HG03039 (cell line): ENCODE data around the gene HNRNPH1.
"Not testable (repeated sequence)": the region's sequence is repeated elsewhere in the genome, so short reads cannot be mapped to it uniquely, and the experiment has no call there.

ENCODE experiments used
- ATAC-seq: cut with Tn5 transposase; IDR thresholded peaks from one replicate; pipeline ENCODE4 v1.9.1; 2021; ENCODE audit warnings: mild to moderate bottlenecking, moderate library complexity; ENCODE audit not compliant: unreplicated experiment

HNRNPH1 gene

GRCh38 chr5:179623003-179623905, at the start of gene HNRNPH1:
Gene HNRNPH1 (minus strand): TSS chr5:179623671. CDS start chr5:179623133, 538 bp downstream.
- peak; percentile 60 for ATAC-seq

DNA sequence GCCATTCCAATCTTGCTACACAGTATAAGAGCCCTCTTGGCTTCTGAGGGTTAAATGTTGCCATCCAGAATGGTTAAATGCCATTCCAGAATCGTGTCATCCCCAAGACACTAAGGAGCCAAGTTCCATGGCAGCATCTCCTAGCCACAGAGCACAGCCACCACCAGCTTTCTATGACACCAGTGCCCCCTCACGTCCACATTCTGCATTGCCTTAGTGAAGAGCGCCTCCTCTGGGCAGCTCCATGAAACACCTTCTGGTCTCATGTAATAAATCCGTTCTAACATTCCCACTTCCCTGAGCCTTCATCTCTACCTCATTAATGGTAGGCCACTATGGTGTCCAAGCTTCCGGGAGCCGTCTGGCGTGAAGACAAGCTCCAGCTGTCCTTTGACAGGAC, 44.9 kb upstream of the HNRNPH1 start:
- ATAC-seq, result no peak

GRCh38 chr5:179661647-179662046, 38.2 kb upstream of the HNRNPH1 start:
- not testable (repeated sequence) for ATAC-seq

DNA sequence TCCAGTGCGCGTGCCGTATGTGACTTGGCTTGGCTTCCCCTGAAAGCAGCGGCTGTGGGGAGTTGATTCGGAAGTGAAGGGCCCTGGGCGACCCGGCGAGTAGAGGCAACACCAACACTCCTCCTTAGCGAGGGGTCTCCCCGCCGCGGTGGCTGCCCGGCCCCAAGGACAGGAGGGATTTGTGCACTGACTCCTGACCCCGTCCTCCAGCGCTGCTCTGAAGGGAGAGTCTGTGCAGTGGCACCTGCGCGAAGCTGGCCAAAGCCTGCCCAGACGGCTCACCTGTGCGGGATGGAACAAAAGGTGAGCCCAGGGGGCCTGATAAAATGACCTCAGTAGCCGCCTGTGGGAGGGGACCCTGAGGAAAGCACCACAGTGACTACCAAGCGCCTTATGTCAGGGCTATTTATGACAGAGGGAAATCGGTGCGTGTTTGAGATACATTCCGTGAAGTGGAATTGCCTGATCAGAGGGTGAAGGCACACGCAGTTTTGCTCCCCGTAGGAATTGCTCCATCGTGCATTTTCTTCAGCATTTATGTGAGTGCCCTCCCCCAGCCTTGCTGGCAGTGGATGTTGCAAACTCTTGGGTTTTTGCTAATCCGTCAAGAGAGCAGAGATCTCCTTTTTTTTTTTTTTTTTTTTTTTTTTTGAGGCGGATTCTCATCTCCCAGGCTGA, 34.8 kb upstream of the HNRNPH1 start:
- peak; percentile 51 for ATAC-seq

- ATAC-seq, result peak; percentile 85
These were observed 34.1 kb upstream of the HNRNPH1 start for GRCh38 chr5:179657302-179658178.

GRCh38 chr5:179653135-179653534, 29.7 kb upstream of the HNRNPH1 start:
- not testable (repeated sequence) for ATAC-seq

DNA sequence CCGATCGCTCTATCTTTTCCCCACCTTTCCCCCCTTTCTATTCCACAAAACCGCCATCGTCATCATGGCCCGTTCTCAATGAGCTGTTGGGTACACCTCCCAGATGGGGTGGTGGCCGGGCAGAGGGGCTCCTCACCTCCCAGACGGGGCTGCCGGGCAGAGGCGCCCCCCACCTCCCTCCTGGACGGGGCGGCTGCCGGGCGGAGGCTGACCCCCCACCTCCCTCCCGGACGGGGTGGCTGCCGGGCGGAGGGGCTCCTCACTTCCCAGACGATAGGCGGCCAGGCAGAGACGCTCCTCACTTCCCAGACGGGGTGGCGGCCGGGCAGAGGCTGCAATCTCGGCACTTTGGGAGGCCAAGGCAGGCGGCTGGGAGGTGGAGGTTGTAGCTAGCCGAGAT, 26.8 kb upstream of the HNRNPH1 start:
- ATAC-seq, result not testable (repeated sequence)

DNA sequence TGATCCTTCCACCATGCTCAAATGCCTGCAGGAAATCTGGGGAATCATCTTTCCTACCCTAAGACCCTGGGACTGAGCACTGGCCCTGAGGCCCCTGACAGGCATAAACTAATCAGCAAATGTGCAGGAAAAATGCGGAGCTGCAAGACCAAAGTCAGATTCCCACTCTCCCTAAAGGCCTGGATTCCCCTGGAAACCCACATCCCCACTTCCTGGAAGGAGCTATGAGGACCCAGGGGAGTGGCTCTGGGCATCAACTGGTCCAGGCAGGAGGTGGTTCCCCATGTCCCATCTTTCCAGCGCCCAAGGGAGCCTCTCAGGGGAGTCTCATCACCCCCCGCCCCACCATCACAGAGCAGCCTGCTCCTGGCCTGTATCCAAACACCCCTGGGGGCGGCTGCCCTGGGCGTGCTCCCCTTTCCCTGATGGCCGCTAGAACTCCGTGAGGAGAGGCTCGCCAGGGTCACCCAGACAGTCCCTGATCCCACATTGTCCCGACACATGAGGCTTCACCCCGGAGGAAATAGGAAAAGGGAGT, 25.8 kb upstream of the HNRNPH1 start:
- not testable (repeated sequence) for ATAC-seq

DNA sequence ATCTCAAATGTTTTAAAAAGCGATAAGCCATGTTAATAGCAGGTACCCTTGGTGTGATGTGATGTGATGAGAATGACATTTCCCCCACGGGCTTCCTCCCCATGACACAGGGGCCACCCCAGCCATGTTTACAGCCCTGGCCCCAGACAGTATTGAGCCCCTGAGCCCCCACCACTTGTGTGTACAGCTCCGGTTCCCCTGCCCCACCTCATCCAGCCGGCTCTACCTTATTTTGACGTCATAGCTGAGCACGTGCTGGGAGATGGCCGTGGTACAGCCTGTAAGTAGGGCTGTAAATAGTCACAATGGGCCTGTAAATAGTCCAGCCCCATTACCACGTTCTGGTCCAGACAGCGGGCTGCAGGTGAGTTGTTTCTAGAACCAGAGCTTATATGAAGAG, 24.9 kb upstream of the HNRNPH1 start:
- no peak for ATAC-seq

GRCh38 chr5:179644766-179645165, 21.3 kb upstream of the HNRNPH1 start:
- not testable (repeated sequence) for ATAC-seq

DNA sequence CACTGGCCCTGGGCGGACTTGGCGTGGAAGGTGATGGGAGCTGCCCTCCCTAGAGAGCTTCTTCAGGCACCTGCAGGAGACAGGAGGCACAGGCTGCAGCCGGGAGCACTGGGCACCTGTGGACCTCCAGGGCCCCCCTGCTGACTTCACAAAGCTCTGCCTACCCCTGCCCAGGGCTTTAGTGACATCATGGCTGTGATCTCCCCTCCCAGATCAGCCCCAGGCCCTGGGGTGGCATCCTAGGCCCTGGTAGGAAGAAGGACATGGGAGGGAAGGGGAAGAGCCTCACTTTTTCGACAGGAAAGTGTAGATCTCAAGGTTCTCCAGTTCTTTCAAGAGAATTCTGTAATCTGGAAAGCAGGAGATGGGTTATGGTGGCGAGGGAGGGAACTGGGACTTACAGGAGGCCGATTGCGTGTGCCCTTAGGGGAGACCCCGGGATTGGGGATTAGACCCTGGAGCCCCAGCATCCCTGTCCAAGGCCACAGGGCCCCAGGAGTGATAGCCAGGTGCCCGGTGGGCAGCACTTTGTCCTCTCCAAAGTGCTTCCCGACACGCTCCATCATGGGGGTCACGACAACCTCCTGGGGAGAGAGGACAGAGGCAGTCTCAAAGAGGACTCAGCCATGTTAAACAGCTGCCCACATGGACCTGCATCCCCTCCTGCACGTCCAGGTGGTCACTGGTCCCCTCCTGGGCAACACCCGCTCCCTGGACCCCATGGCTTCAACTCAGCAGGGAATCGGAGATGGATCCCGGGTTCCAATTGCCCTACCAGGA, 19.9 kb upstream of the HNRNPH1 start:
- not testable (repeated sequence) for ATAC-seq

- ATAC-seq, result not testable (repeated sequence)
These were observed 19.2 kb upstream of the HNRNPH1 start for GRCh38 chr5:179642626-179643025.

DNA sequence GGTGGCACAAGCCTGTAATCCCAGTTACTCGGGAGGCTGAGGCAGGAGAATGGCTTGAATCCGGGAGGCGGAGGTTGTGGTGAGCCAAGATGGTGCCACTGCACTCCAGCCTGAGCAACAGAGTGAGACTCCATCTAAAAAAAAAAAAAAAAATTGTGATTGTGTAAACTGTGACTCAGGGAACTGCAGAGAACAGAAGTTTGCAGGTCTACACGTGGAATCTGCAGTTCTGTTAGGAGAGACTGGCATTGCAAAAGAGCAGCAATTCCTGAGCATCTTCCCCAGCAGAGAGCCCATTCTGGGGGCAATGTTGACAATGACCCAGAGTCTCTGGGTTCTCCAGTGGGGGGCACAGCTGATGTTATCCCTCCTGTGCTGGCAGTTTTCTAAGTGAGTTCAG, 18.3 kb upstream of the HNRNPH1 start:
- not testable (repeated sequence) for ATAC-seq

GRCh38 chr5:179639296-179639695, 15.8 kb upstream of the HNRNPH1 start:
- not testable (repeated sequence) for ATAC-seq

DNA sequence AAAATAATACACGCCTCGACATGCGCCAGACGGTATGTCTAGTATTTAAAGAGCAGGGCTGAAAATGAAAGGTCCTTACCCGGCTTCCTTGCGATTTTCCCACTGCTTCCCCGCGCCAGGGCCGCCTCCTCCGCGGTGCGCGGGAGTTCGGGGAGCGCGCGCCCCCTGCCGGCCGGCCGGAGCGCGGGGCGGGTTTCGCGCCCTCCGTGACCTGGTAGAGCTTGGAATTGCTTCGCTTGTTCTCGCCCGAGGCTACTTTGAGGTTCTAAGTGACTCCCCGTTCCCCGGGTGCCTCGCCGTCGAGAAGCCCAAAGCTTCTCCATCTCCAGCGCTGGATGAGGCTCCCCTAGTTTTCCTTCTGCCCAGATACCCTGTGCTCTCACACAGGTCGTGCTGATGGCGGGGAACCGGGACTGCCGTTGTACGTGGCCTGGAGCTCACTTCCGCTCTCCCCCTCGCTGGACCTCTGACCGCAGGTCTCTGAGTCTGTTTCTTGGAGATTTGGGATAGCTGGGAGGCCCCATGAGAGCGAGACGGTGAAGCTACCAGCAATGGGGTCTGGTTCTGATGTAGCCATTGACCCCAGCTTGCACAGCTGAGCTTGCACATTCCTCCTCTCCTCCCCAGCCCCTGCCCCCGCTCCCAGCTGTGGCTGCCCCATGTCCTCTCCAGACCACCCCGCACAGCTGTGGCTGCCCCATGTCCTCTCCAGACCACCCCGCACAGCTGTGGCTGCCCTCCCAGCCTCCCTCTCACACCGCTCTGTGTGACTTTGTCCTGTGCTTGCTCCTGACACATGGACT, 11.1 kb upstream of the HNRNPH1 start:
- ATAC-seq, result peak; percentile 83

DNA sequence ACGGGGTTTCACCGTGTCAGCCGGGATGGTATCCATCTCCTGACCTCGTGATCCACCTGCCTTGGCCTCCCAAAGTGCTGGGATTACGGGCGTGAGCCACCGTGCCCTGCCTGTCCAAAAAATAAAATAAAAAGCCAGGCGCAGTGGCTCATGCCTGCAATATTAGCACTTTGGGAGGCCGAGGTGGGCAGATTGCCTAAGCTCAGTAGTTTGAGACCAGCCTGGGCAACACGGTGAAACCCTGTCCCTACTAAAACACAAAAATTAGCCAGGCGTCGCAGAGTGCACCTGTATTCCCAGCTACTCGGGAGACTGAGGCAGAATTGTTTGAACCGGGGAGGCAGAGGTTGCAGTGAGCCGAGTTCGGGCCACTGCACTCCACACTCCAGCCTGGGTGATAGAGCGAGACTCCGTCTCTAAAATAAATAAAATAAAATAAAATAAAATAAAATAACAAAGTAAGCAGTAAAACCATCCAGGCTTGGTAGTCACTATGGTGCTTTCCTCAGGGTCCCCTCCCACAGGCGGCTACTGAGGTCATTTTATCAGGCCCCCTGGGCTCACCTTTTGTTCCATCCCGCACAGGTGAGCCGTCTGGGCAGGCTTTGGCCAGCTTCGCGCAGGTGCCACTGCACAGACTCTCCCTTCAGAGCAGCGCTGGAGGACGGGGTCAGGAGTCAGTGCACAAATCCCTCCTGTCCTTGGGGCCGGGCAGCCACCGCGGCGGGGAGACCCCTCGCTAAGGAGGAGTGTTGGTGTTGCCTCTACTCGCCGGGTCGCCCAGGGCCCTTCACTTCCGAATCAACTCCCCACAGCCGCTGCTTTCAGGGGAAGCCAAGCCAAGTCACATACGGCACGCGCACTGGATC, 10.3 kb upstream of the HNRNPH1 start:
- not testable (repeated sequence) for ATAC-seq

GRCh38 chr5:179624841-179625271, 1.4 kb upstream of the HNRNPH1 start:
- ATAC-seq, result no peak
